Measurements from ENCODE around the gene CDV3. TPM values are rescaled to one million over a fixed set of nuclear protein-coding genes. Genes with fewer than 3 reads are reported as not detected.
"Not testable (repeated sequence)": the region's sequence is repeated elsewhere in the genome, so short reads cannot be mapped to it uniquely, and the experiment has no call there.

CDV3 gene
- total RNA-seq, 4 donors from 2014 or later: 241 to 376 (median 350) TPM

DNA sequence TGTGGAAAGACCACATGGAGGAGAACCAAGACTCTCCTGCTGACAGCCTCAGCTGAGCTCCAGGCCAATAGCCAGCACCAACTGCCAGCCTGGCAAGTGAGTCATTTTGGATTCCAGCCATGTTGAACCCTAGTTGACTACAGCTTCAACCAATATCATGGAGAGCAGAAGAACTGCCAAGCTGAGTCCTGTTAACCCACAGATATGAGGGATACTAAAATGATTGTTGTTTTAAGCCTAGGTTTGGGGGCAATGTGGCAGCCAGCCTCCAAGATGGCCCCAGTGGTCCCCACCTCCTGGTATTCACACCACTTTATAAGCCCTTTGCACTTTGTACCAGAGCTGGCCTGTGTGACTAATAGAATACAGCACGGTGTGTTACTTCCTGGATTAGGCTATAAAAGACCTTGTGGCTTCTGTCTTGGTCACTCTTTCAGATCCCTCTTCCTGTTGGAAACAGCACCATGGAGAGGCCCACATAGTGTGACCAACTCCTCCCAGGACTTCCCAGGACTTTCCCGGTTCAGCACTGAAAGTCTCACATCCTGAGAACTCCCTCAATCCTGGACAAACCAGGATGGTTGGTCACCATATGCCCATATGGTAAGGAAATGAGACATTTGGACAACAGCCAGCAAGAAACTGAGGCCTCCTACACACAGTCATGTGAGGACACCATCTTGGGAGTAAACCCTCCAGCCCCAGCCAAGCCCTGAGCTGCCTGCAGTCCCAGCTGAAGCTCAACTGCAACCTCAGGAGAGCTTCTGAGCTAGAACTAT, 32.4 kb upstream of the CDV3 start:
- TF ChIP-seq, protein P1, sequence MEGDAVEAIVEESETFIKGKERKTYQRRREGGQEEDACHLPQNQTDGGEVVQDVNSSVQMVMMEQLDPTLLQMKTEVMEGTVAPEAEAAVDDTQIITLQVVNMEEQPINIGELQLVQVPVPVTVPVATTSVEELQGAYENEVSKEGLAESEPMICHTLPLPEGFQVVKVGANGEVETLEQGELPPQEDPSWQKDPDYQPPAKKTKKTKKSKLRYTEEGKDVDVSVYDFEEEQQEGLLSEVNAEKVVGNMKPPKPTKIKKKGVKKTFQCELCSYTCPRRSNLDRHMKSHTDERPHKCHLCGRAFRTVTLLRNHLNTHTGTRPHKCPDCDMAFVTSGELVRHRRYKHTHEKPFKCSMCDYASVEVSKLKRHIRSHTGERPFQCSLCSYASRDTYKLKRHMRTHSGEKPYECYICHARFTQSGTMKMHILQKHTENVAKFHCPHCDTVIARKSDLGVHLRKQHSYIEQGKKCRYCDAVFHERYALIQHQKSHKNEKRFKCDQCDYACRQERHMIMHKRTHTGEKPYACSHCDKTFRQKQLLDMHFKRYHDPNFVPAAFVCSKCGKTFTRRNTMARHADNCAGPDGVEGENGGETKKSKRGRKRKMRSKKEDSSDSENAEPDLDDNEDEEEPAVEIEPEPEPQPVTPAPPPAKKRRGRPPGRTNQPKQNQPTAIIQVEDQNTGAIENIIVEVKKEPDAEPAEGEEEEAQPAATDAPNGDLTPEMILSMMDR (IDR thresholded peaks at IDR 0.05 in 4 of 5, conservative IDR thresholded peaks at IDR 0.05 in 1 of 5): no peak
- TF ChIP-seq POLR2A (IDR thresholded peaks at IDR 0.05): no peak
- Histone ChIP-seq H3K27ac (no peak overlapping the region), H3K36me3 (no peaks in the 10 kb centered on the region), H3K4me3 (no peak overlapping the region), H3K4me1 (peaks cover 0 to 1% of the 10 kb centered on the region in 2 donors), H3K9me3 (no peaks in the 10 kb centered on the region), H3K27me3 (no peaks in the 10 kb centered on the region)
- intact Hi-C loops (cut with DNase I; ENCODE audit: low total_unique reads) (no loop called here), in situ Hi-C loops (cut with MboI; ENCODE audit: low sequenced_read_pairs in 4 of 4) (no loop called here)
- ATAC-seq (no peak), DNase-seq (no peak)

DNA sequence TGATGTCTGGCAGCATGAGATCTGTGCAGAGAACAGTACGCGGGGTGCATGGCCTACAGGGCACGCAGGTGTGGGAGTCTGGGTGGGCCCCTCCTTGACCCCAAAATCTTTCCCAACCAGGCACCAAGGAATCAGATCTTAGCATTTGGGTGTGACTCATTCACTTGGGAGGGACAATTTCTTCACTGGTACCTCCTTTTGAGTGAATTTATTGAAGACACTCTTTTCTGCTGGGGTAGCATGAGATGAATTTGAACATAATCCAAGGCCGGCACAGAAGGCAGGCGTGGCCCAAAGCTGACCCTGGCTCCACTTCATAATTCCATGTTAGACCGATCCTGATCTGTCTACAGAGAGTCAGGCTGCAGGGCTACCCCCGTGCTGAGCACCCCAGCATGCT, 30.6 kb upstream of the CDV3 start:
- DNase-seq (no peak), ATAC-seq (no peak)
- no peak overlapping the region for H3K27ac ChIP-seq
- no peak for TF ChIP-seq POLR2A (IDR thresholded peaks at IDR 0.05)
- TF ChIP-seq, protein P1 (IDR thresholded peaks at IDR 0.05 in 4 of 5, conservative IDR thresholded peaks at IDR 0.05 in 1 of 5): no peak
- H3K4me1 ChIP-seq: peaks cover 11 to 12% of the 10 kb centered on the region in 2 donors
- in situ Hi-C loops (cut with MboI; ENCODE audit: low sequenced_read_pairs in 4 of 4) (no loop called here), intact Hi-C loops (cut with DNase I; ENCODE audit: low total_unique reads) (no loop called here)
- no peaks in the 10 kb centered on the region for H3K27me3 ChIP-seq
- no peaks in the 10 kb centered on the region for H3K9me3 ChIP-seq
- no peaks in the 10 kb centered on the region for H3K36me3 ChIP-seq
- H3K4me3 ChIP-seq: no peak overlapping the region

GRCh38 chr3:133544983-133545382, 28.5 kb upstream of the CDV3 start:
- H3K27me3 ChIP-seq; DNase-seq; in situ Hi-C loops (cut with MboI; ENCODE audit: low sequenced_read_pairs in 4 of 4); H3K27ac ChIP-seq; H3K9me3 ChIP-seq; ATAC-seq; intact Hi-C loops (cut with DNase I; ENCODE audit: low total_unique reads); H3K36me3 ChIP-seq; H3K4me3 ChIP-seq: not testable (repeated sequence)
- peaks cover 13 to 17% of the 10 kb centered on the region in 2 donors for H3K4me1 ChIP-seq

GRCh38 chr3:133547432-133548041, 25.9 kb upstream of the CDV3 start:
- Histone ChIP-seq H3K4me3 (no peak overlapping the region), H3K36me3 (no peaks in the 10 kb centered on the region), H3K27ac (peak overlapping the region in 1 of 4 donors; percentile 14), H3K4me1 (peaks cover 13 to 17% of the 10 kb centered on the region in 2 donors), H3K27me3 (no peaks in the 10 kb centered on the region), H3K9me3 (no peaks in the 10 kb centered on the region)
- in situ Hi-C loops (cut with MboI; ENCODE audit: low sequenced_read_pairs in 4 of 4) (no loop called here), intact Hi-C loops (cut with DNase I; ENCODE audit: low total_unique reads) (no loop called here)
- DNase-seq: no peak
- TF ChIP-seq, protein P1 (IDR thresholded peaks at IDR 0.05 in 4 of 5, conservative IDR thresholded peaks at IDR 0.05 in 1 of 5): no peak
- TF ChIP-seq POLR2A (IDR thresholded peaks at IDR 0.05): no peak
- ATAC-seq: peak in 1 of 2 donors; percentile 41

DNA sequence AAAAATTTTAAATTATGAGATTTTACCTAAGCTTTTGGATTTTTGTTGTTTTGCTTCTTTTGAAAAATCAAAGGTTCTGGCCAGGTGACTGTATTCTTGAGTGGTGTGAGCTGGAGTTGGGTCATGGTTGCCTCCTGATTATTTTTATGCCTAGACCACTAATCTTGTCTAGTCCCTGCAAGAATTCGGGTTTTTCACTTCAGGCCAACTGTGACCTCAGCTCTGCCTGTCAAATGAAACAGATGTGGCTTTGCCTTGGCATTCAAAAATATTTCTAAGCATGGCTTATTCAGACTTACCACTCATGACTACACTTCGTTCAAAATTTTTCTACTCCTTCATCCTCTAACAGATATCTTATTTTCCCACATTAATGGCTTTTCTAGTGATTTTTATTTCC, 25.4 kb upstream of the CDV3 start:
- H3K36me3 ChIP-seq: no peaks in the 10 kb centered on the region
- H3K9me3 ChIP-seq: no peaks in the 10 kb centered on the region
- in situ Hi-C loops (cut with MboI; ENCODE audit: low sequenced_read_pairs in 4 of 4) (no loop called here), intact Hi-C loops (cut with DNase I; ENCODE audit: low total_unique reads) (no loop called here)
- H3K4me1 ChIP-seq: peaks cover 13 to 17% of the 10 kb centered on the region in 2 donors
- no peak for DNase-seq
- H3K4me3 ChIP-seq: no peak overlapping the region
- H3K27ac ChIP-seq: no peak overlapping the region
- TF ChIP-seq, protein P1 (IDR thresholded peaks at IDR 0.05 in 4 of 5, conservative IDR thresholded peaks at IDR 0.05 in 1 of 5): no peak
- TF ChIP-seq POLR2A (IDR thresholded peaks at IDR 0.05): no peak
- no peak for ATAC-seq
- H3K27me3 ChIP-seq: no peaks in the 10 kb centered on the region

Measured in gastrocnemius medialis (tissue), 4 donors.